K562 (cell line): Measurements from ENCODE around the gene CARD9. TPM values are rescaled to one million over a fixed set of nuclear protein-coding genes. Genes with fewer than 3 reads are reported as not detected.

Source experiments
- PCBP1 ChIP-seq: fragments of 200-400 bp; formaldehyde crosslinking; IDR thresholded peaks from 2 replicates; pipeline ENCODE4 v1.6.1; 2018; ENCODE audit warnings: mild to moderate bottlenecking, low read depth, low read length; ENCODE audit not compliant: poor library complexity, severe bottlenecking
- REST ChIP-seq, 2 experiments: fragments of 450-650 bp; formaldehyde crosslinking in 1 of 2; IDR thresholded peaks; 2 replicates each; pipeline versions ENCODE4 v1.4.0 to v1.6.1; 2014 to 2020; ENCODE audit warnings: mild to moderate bottlenecking in 2 of 2, borderline replicate concordance in 1 of 2, low read depth in 1 of 2
- polyA plus RNA-seq, 8 experiments: library from polyadenylated mRNA; depleted of rRNA in 4 of 8; stranded (reverse) in 5 of 8; unstranded in 3 of 8; fragments of >200 nt; fragmentation: Nextera tagmentation in 2 of 8; fragmentation: Illumina TruSeq in 1 of 8; extraction: Ambion mirVana in 2 of 8; extraction: Trizol in 1 of 8; gene quantifications; 2 replicates each; pipeline versions ENCODE4 v1.2.1 to v1.2.3, GENCODE V29; 2011 to 2014; ENCODE audit warnings: inconsistent platforms in 1 of 8, missing spikeins in 1 of 8
- total RNA-seq, 7 experiments: library from RNA; depleted of rRNA in 6 of 7; stranded (reverse); fragments of >200 nt in 6 of 7; fragmentation: Illumina TruSeq in 2 of 7; extraction: Trizol in 2 of 7; gene quantifications; 2 replicates each; pipeline versions ENCODE4 v1.2.1 to v1.2.3, GENCODE V29; 2011 to 2021; ENCODE audit warnings: low replicate concordance in 1 of 7

The CARD9 gene
- total and polyA plus RNA-seq, 9 of the 15 experiments (the other 6 are each of a cell fraction or from before 2014, with no cell fraction given), result 1.7 to 53.0 (median 9.7) TPM

- TF ChIP-seq REST (IDR thresholded peaks at IDR 0.05; ENCODE audit: borderline replicate concordance) (peak; percentile 20; the same call in 1 of the 2 replicates), REST (CRISPR knock-in tag; IDR thresholded peaks at IDR 0.05; ENCODE audit: low read depth) (no peak), PCBP1 (no peak)
Observed at GRCh38 chr9:136349546-136349945, 23.9 kb downstream of the CARD9 start (continued).
